B cell (primary cell): ENCODE measurements around the gene SUPT5H. TPM values are rescaled to one million over a fixed set of nuclear protein-coding genes. Genes with fewer than 3 reads are reported as not detected.
A peak's percentile ranks its signal among the peaks of the same experiment; 100 is the strongest.
"Not testable (repeated sequence)": the region's sequence is repeated elsewhere in the genome, so short reads cannot be mapped to it uniquely, and the experiment has no call there.

Experiments
- ATAC-seq: fragments of 200-7000 bp; cut with Tn5 transposase; one replicate; pipeline ENCODE4 v1.10.0; 2021; ENCODE audit warnings: low read depth, mild to moderate bottlenecking, moderate number of reproducible peaks, moderate library complexity
- CTCF ChIA-PET: fragments of 350-600 bp; sonication (Branson Sonifier 250); formaldehyde crosslinking; loops from one replicate; lab custom pipeline; 2021; ENCODE audit warnings: antibody characterized with exemption, inconsistent platforms; lab: Charles Lee
- POLR2A ChIA-PET: fragments of 350-600 bp; sonication (Branson Sonifier 250); formaldehyde crosslinking; loops from one replicate; lab custom pipeline; 2021; ENCODE audit warnings: antibody characterized with exemption; lab: Charles Lee
- DNase-seq: peaks from one replicate; pipeline ENCODE4 v3.0.0; 2013
- H2AFZ ChIP-seq: 2 replicates; pipeline ENCODE4 v1.6.1; 2012; ENCODE audit warnings: mild to moderate bottlenecking, low read depth, low read length; ENCODE audit not compliant: insufficient read depth, poor library complexity, severe bottlenecking
- H3K27ac ChIP-seq, 2 donors: 1 replicate in 1 of 2; 2 replicates in 1 of 2; pipeline ENCODE4 v1.5.1; 2012 to 2013; ENCODE audit warnings: low read length in 2 of 2, mild to moderate bottlenecking in 2 of 2, moderate library complexity in 1 of 2
- H3K27me3 ChIP-seq, 4 experiments: fragments of 200-600 bp in 1 of 4; sonication (generic) in 1 of 4; replicated peaks in 1 of 4; 1 replicate in 2 of 4; 2 replicates in 2 of 4; pipeline versions ENCODE4 v1.6.1 to v1.7.0; 2013 to 2016; ENCODE audit warnings: low read length in 3 of 4, mild to moderate bottlenecking in 2 of 4, mixed read lengths in 1 of 4, moderate library complexity in 1 of 4; ENCODE audit not compliant: insufficient read depth in 4 of 4, control insufficient read depth in 3 of 4; ENCODE audit errors: control extremely low read depth in 1 of 4
- H3K36me3 ChIP-seq, 2 experiments: replicated peaks in 1 of 2; 1 replicate in 1 of 2; 2 replicates in 1 of 2; pipeline versions ENCODE4 v1.6.1 to v1.7.1; 2013; ENCODE audit warnings: low read length in 1 of 2; ENCODE audit not compliant: insufficient read depth in 2 of 2, control insufficient read depth in 1 of 2; ENCODE audit errors: control extremely low read depth in 1 of 2, extremely low read depth in 1 of 2
- H3K4me1 ChIP-seq, 2 donors: fragments of 200-600 bp in 1 of 2; sonication (generic) in 1 of 2; 1 replicate in 1 of 2; 2 replicates in 1 of 2; pipeline versions ENCODE4 v1.5.1 to v1.6.1; 2013 to 2017; ENCODE audit warnings: low read length in 2 of 2; ENCODE audit not compliant: control insufficient read depth in 2 of 2, insufficient read depth in 2 of 2
- H3K4me2 ChIP-seq: replicated peaks from 2 replicates; pipeline ENCODE3; 2012; ENCODE audit warnings: mild to moderate bottlenecking, low read depth, low read length; ENCODE audit not compliant: poor library complexity, severe bottlenecking
- H3K4me3 ChIP-seq, 5 experiments: fragments of 200-600 bp in 1 of 5; sonication (generic) in 1 of 5; 1 replicate in 3 of 5; 2 replicates in 2 of 5; pipeline versions ENCODE4 v1.5.1 to v1.7.0; 2011 to 2016; ENCODE audit warnings: low read length in 4 of 5, mild to moderate bottlenecking in 4 of 5, low read depth in 2 of 5, control low read depth in 1 of 5, moderate library complexity in 1 of 5; ENCODE audit not compliant: insufficient read depth in 1 of 5; ENCODE audit errors: control extremely low read depth in 1 of 5, extremely low read depth in 1 of 5
- H3K79me2 ChIP-seq: fragments of 200-600 bp; sonication (generic); one replicate; pipeline ENCODE4 v1.6.0; 2016; ENCODE audit warnings: low read length; ENCODE audit not compliant: control insufficient read depth, insufficient read depth
- H3K9ac ChIP-seq: fragments of 200-600 bp; sonication (generic); 2 replicates; pipeline ENCODE4 v1.6.1; 2017; ENCODE audit warnings: mild to moderate bottlenecking, low read length, moderate library complexity
- H3K9me3 ChIP-seq, 3 donors: one replicate each; pipeline versions ENCODE4 v1.6.1 to v1.7.1; 2013; ENCODE audit warnings: low read length in 2 of 3; ENCODE audit not compliant: control insufficient read depth in 2 of 3, insufficient read depth in 1 of 3; ENCODE audit errors: control extremely low read depth in 1 of 3
- H4K20me1 ChIP-seq: 2 replicates; pipeline ENCODE4 v1.6.0; 2012; ENCODE audit warnings: mild to moderate bottlenecking, low read length; ENCODE audit not compliant: insufficient read depth, control insufficient read depth, poor library complexity, severe bottlenecking
- H3K27ac Mint-ChIP-seq: one replicate; pipeline ENCODE4 v1.8.0; 2021; ENCODE audit warnings: mixed read lengths
- H3K27me3 Mint-ChIP-seq: one replicate; pipeline ENCODE4 v1.8.0; 2021; ENCODE audit warnings: mixed read lengths
- H3K4me1 Mint-ChIP-seq: one replicate; pipeline ENCODE4 v1.8.0; 2021; ENCODE audit warnings: mixed read lengths
- H3K4me3 Mint-ChIP-seq: one replicate; pipeline ENCODE4 v1.8.0; 2021; ENCODE audit warnings: mixed read lengths
- H3K9me3 Mint-ChIP-seq: one replicate; pipeline ENCODE4 v1.8.0; 2022; ENCODE audit warnings: mixed read lengths; ENCODE audit not compliant: insufficient read depth
- EZH2 ChIP-seq: IDR thresholded peaks from 2 replicates; pipeline ENCODE4 v1.6.1; 2012; ENCODE audit warnings: borderline replicate concordance, low read depth, mild to moderate bottlenecking, moderate library complexity, low read length; ENCODE audit not compliant: insufficient read depth, poor library complexity, severe bottlenecking
- WGBS: methylation state at CpG from one replicate; pipeline ENCODE4 v1.1.5; 2013; ENCODE audit warnings: missing lambda C conversion rate; ENCODE audit not compliant: insufficient coverage; 5-methylcytosine and 5-hydroxymethylcytosine counted together
- intact Hi-C: fragments of 100-400 bp; cut with micrococcal nuclease; formaldehyde crosslinking; loops from one replicate; pipeline ENCODE4 v1.10.0; 2022
- polyA plus RNA-seq: library from polyadenylated mRNA; depleted of rRNA; stranded (reverse); fragments of >200 nt; gene quantifications from 2 replicates; pipeline ENCODE4 v1.2.3, GENCODE V29; 2012
- total RNA-seq, 2 donors: library from RNA; stranded (reverse); fragments of 120-200 nt in 1 of 2; gene quantifications; 1 replicate in 1 of 2; 2 replicates in 1 of 2; pipeline versions ENCODE4 v1.2.3 to v1.2.4, GENCODE V29; 2013 to 2022
- TF ChIP-seq, protein P1 (sequence below): fragments of 200-600 bp; IDR thresholded peaks from one replicate; pipeline ENCODE4 v1.8.0; 2022; ENCODE audit warnings: antibody characterized with exemption, mild to moderate bottlenecking

SUPT5H gene
- total and polyA plus RNA-seq, 2 donors (not counting 1 experiment from before 2014, with no cell fraction given), result 119 to 203 TPM

GRCh38 chr19:39475748-39476147, 30.4 kb downstream of the SUPT5H start:
- Histone ChIP-seq H3K27ac (no peak overlapping the region), H4K20me1 (peaks cover 24% of the 10 kb centered on the region), H3K9me3 (no peaks in the 10 kb centered on the region), H2AFZ (no peak overlapping the region), H3K79me2 (peaks cover under 1% of the 10 kb centered on the region), H3K36me3 (peaks cover 3 to 49% of the 10 kb centered on the region in 2 experiments), H3K4me2 (no peak overlapping the region), H3K27me3 (no peaks in the 10 kb centered on the region), H3K9ac (no peak overlapping the region), H3K4me1 (peaks cover 6 to 9% of the 10 kb centered on the region in 2 donors), H3K4me3 (no peak overlapping the region)
- ATAC-seq (no peak), DNase-seq (no peak)
- CTCF ChIA-PET, result interaction anchor here (0.6 to 3.9 kb wide), 4 partner anchors 27 to 130 kb away, joined by 3 to 40 read pairs (median 7); partner anchors contain the start of gene EID2B
- Mint-ChIP-seq H3K9me3 (no peaks in the 10 kb centered on the region), H3K27me3 (no peaks in the 10 kb centered on the region), H3K27ac (no peak overlapping the region), H3K4me1 (peaks cover 13% of the 10 kb centered on the region), H3K4me3 (no peak overlapping the region)
- WGBS, result 87% methylated on average over 2 of the region's 2 CpGs
- intact Hi-C loops, result no loop called here
- POLR2A ChIA-PET, result interaction anchor here (0.6 kb wide), 1 partner anchor 267 kb away, joined by 3 read pairs; no protein-coding TSS in a partner anchor
- no peak for TF ChIP-seq EZH2
- TF ChIP-seq, protein P1, sequence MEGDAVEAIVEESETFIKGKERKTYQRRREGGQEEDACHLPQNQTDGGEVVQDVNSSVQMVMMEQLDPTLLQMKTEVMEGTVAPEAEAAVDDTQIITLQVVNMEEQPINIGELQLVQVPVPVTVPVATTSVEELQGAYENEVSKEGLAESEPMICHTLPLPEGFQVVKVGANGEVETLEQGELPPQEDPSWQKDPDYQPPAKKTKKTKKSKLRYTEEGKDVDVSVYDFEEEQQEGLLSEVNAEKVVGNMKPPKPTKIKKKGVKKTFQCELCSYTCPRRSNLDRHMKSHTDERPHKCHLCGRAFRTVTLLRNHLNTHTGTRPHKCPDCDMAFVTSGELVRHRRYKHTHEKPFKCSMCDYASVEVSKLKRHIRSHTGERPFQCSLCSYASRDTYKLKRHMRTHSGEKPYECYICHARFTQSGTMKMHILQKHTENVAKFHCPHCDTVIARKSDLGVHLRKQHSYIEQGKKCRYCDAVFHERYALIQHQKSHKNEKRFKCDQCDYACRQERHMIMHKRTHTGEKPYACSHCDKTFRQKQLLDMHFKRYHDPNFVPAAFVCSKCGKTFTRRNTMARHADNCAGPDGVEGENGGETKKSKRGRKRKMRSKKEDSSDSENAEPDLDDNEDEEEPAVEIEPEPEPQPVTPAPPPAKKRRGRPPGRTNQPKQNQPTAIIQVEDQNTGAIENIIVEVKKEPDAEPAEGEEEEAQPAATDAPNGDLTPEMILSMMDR, result no peak

DNA sequence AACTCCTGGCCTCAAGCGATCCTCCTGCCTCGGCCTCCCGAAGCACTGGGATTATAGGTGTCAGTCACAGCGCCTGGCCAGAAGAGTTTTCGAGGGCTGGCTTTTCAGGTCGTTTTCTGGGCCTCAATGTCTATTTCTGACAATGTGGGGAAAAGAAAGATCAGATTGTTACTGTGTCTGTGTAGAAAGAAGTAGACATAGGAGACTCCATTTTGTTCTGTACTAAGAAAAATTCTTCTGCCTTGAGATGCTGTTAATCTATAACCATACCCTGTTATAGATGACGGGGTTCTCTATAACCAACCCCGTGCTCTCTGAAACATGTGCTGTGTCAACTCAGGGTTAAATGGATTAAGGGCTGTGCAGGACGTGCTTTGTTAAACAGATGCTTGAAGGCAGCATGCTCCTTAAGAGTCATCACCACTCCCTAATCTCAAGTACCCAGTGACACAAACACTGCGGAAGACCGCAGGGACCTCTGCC, 34.0 kb downstream of the SUPT5H start:
- H3K9ac ChIP-seq, H3K4me2 ChIP-seq, H3K9me3 Mint-ChIP-seq, H3K27me3 Mint-ChIP-seq, POLR2A ChIA-PET, H2AFZ ChIP-seq, CTCF ChIA-PET, H3K9me3 ChIP-seq, DNase-seq, H3K27ac ChIP-seq, H3K27me3 ChIP-seq, ATAC-seq, H4K20me1 ChIP-seq, H3K4me3 ChIP-seq, intact Hi-C loops: not testable (repeated sequence)
- Histone ChIP-seq H3K79me2 (peaks cover 15% of the 10 kb centered on the region), H3K4me1 (peaks cover 14 to 21% of the 10 kb centered on the region in 2 donors), H3K36me3 (peaks cover 2 to 14% of the 10 kb centered on the region in 2 experiments)
- peaks cover 25% of the 10 kb centered on the region for H3K4me1 Mint-ChIP-seq
- WGBS, result 96% methylated on average over 6 of the region's 11 CpGs
- peak overlapping the region; percentile 96 for H3K4me3 Mint-ChIP-seq
- peak overlapping the region; percentile 94 for H3K27ac Mint-ChIP-seq
